Vagina (tissue), 2 donors: ENCODE data around the gene SCAPER.

Experiments used
- CTCF ChIP-seq, 3 experiments: fragments of 450-650 bp in 2 of 3; fragments of 200-600 bp in 1 of 3; sonication (generic) in 1 of 3; IDR thresholded peaks; one replicate each; pipeline ENCODE4 v1.5.1; 2017 to 2019; ENCODE audit warnings: antibody characterized with exemption in 3 of 3, mild to moderate bottlenecking in 2 of 3, moderate library complexity in 2 of 3
- POLR2A ChIP-seq, 2 donors: fragments of 450-650 bp; IDR thresholded peaks; one replicate each; pipeline ENCODE4 v1.6.1; 2017; ENCODE audit warnings: antibody characterized with exemption in 2 of 2, mild to moderate bottlenecking in 2 of 2, moderate library complexity in 2 of 2

- TF ChIP-seq POLR2A (IDR thresholded peaks at IDR 0.05) (no peak), CTCF (IDR thresholded peaks at IDR 0.05) (no peak)
Measured at GRCh38 chr15:76947454-76947853, 42.3 kb upstream of the SCAPER start.
